Hepatocyte (in vitro differentiated cells): ENCODE results near the gene GBP7. TPM values are rescaled to one million over a fixed set of nuclear protein-coding genes. Genes with fewer than 3 reads are reported as not detected.

Experiments used
- DNase-seq: peaks from one replicate; pipeline ENCODE4 v3.0.0-alpha.2; 2016; ENCODE audit warnings: low spot score
- H2AFZ ChIP-seq: fragments of 200-600 bp; sonication (generic); 2 replicates; pipeline ENCODE4 v1.6.0; 2016; ENCODE audit warnings: antibody characterized with exemption, mild to moderate bottlenecking
- H3K27ac ChIP-seq: fragments of 200-600 bp; sonication (generic); 2 replicates; pipeline ENCODE4 v1.5.1; 2016; ENCODE audit warnings: mild to moderate bottlenecking
- H3K27me3 ChIP-seq: fragments of 200-600 bp; sonication (generic); 2 replicates; pipeline ENCODE4 v1.6.1; 2016
- H3K36me3 ChIP-seq: fragments of 200-600 bp; sonication (generic); replicated peaks from 2 replicates; pipeline ENCODE4 v1.5.1; 2016; ENCODE audit warnings: low read depth; ENCODE audit not compliant: insufficient read depth
- H3K4me1 ChIP-seq: fragments of 200-600 bp; sonication (generic); 2 replicates; pipeline ENCODE4 v1.5.1; 2016; ENCODE audit warnings: mild to moderate bottlenecking, moderate library complexity; ENCODE audit not compliant: insufficient read depth
- H3K4me2 ChIP-seq: fragments of 200-600 bp; sonication (generic); 2 replicates; pipeline ENCODE4 v1.6.0; 2016
- H3K4me3 ChIP-seq: fragments of 200-600 bp; sonication (generic); 2 replicates; pipeline ENCODE4 v1.5.1; 2016; ENCODE audit warnings: mild to moderate bottlenecking
- H3K79me2 ChIP-seq: fragments of 200-600 bp; sonication (generic); 2 replicates; pipeline ENCODE4 v1.6.0; 2017; ENCODE audit warnings: mild to moderate bottlenecking
- H3K9me2 ChIP-seq: fragments of 200-600 bp; sonication (generic); replicated peaks from 2 replicates; pipeline ENCODE4 v1.6.0; 2017; ENCODE audit warnings: mild to moderate bottlenecking; ENCODE audit not compliant: insufficient read depth
- H3K9me3 ChIP-seq: fragments of 200-600 bp; sonication (generic); 2 replicates; pipeline ENCODE4 v1.5.1; 2016; ENCODE audit warnings: low read depth, mild to moderate bottlenecking
- H4K20me1 ChIP-seq: fragments of 200-600 bp; sonication (generic); 2 replicates; pipeline ENCODE4 v1.6.0; 2016; ENCODE audit warnings: mild to moderate bottlenecking; ENCODE audit not compliant: insufficient read depth, poor library complexity, severe bottlenecking
- EZH2 ChIP-seq: fragments of 200-600 bp; sonication (generic); IDR thresholded peaks from 2 replicates; pipeline ENCODE4 v1.6.1; 2016; ENCODE audit warnings: antibody characterized with exemption, mild to moderate bottlenecking, borderline replicate concordance
- EZH2phosphoT487 ChIP-seq: fragments of 200-600 bp; sonication (generic); IDR thresholded peaks from one replicate; pipeline ENCODE4 v1.6.1; 2018; ENCODE audit warnings: antibody characterized with exemption, mild to moderate bottlenecking, low read depth, moderate library complexity; ENCODE audit not compliant: unreplicated experiment, severe bottlenecking
- WGBS: methylation state at CpG from one replicate; pipeline ENCODE4 v1.1.6; 2016; ENCODE audit warnings: low lambda C conversion rate; ENCODE audit errors: missing lambda C conversion rate; 5-methylcytosine and 5-hydroxymethylcytosine counted together
- polyA plus RNA-seq: library from polyadenylated mRNA; unstranded; fragments of >200 nt; fragmentation: Nextera tagmentation; extraction: Ambion mirVana; gene quantifications from 2 replicates; pipeline ENCODE4 v1.2.1, GENCODE V29; 2016
- total RNA-seq: library from RNA; depleted of rRNA; stranded (reverse); fragments of >200 nt; gene quantifications from 2 replicates; pipeline ENCODE4 v1.2.3, GENCODE V29; 2014
- TF ChIP-seq, protein P1 (sequence below): fragments of 200-600 bp; sonication (generic); IDR thresholded peaks from 2 replicates; pipeline ENCODE4 v1.5.1; 2016; ENCODE audit warnings: antibody characterized with exemption, mild to moderate bottlenecking; ENCODE audit not compliant: poor library complexity

Gene GBP7
- total and polyA plus RNA-seq, 2 experiments from 2014 or later = 0.27 to 0.63 TPM

DNA sequence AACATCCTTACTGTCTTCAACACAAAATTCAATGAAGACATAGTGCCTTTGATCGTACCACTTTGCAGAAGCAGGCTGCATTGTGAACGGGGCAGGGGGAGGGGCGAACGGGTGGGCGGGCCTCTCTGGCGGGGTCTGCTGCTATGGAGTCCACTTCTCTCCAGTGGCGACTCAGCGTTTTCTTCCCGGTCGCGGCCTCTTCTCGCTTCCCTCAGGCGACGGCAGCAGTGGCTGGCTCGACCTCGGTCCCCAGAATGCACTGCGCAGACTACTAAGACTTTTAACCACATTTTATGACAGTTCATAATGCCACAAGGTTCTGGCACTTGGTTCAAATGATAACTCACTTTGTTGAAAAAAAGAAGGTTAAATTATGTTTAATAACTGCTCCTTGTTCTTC lies 71.1 kb downstream of the GBP7 start:
- no peaks in the 10 kb centered on the region for H3K9me2 ChIP-seq
- H2AFZ ChIP-seq = no peak overlapping the region
- H3K27ac ChIP-seq = no peak overlapping the region
- DNase-seq = no peak
- H3K9me3 ChIP-seq = no peaks in the 10 kb centered on the region
- no peak overlapping the region for H3K4me3 ChIP-seq
- H3K4me1 ChIP-seq = no peaks in the 10 kb centered on the region
- H3K27me3 ChIP-seq = no peaks in the 10 kb centered on the region
- no peaks in the 10 kb centered on the region for H3K79me2 ChIP-seq
- no peak overlapping the region for H3K4me2 ChIP-seq
- no peaks in the 10 kb centered on the region for H3K36me3 ChIP-seq
- WGBS = 90% methylated on average over 14 of the region's 17 CpGs
- TF ChIP-seq, protein P1, sequence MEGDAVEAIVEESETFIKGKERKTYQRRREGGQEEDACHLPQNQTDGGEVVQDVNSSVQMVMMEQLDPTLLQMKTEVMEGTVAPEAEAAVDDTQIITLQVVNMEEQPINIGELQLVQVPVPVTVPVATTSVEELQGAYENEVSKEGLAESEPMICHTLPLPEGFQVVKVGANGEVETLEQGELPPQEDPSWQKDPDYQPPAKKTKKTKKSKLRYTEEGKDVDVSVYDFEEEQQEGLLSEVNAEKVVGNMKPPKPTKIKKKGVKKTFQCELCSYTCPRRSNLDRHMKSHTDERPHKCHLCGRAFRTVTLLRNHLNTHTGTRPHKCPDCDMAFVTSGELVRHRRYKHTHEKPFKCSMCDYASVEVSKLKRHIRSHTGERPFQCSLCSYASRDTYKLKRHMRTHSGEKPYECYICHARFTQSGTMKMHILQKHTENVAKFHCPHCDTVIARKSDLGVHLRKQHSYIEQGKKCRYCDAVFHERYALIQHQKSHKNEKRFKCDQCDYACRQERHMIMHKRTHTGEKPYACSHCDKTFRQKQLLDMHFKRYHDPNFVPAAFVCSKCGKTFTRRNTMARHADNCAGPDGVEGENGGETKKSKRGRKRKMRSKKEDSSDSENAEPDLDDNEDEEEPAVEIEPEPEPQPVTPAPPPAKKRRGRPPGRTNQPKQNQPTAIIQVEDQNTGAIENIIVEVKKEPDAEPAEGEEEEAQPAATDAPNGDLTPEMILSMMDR = no peak
- TF ChIP-seq EZH2 (no peak), EZH2phosphoT487 (no peak)
- H4K20me1 ChIP-seq = no peaks in the 10 kb centered on the region

DNA sequence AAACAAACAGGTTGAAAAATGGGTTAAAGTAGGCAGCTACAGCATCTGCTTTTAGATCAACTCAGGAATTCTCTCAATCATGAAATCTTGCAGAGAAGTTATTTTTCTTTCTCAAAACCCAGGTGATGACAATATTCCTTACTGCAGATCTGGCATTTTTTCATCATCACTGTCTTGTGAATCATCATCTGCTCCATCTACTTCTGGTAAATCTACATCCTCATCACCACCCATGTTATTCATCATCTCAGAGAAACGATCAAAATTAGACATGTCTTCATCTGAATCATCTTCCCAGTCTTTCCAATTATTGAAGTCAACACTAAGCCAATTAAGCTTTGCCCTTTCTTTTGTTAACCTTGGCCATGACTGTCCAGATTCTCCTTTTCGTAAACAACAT lies 71.7 kb downstream of the GBP7 start:
- no peaks in the 10 kb centered on the region for H3K27me3 ChIP-seq
- H3K4me1 ChIP-seq = no peaks in the 10 kb centered on the region
- no peaks in the 10 kb centered on the region for H3K9me2 ChIP-seq
- H3K4me3 ChIP-seq = no peak overlapping the region
- WGBS = 98% methylated on average over 2 of the region's 2 CpGs
- no peak for DNase-seq
- H3K36me3 ChIP-seq = no peaks in the 10 kb centered on the region
- H3K27ac ChIP-seq = no peak overlapping the region
- H3K9me3 ChIP-seq = no peaks in the 10 kb centered on the region
- H3K79me2 ChIP-seq = no peaks in the 10 kb centered on the region
- H2AFZ ChIP-seq = no peak overlapping the region
- TF ChIP-seq, protein P1 = no peak
- TF ChIP-seq EZH2 = no peak
- TF ChIP-seq EZH2phosphoT487 = no peak
- H3K4me2 ChIP-seq = no peak overlapping the region
- no peaks in the 10 kb centered on the region for H4K20me1 ChIP-seq

GRCh38 chr1:89102021-89102420 lies 73.8 kb downstream of the GBP7 start:
- Histone ChIP-seq H3K27me3 (no peaks in the 10 kb centered on the region), H3K36me3 (no peaks in the 10 kb centered on the region), H3K9me3 (no peaks in the 10 kb centered on the region), H3K9me2 (no peaks in the 10 kb centered on the region), H2AFZ (no peak overlapping the region), H3K4me2 (no peak overlapping the region), H3K4me1 (no peaks in the 10 kb centered on the region), H4K20me1 (no peaks in the 10 kb centered on the region), H3K4me3 (no peak overlapping the region), H3K27ac (no peak overlapping the region), H3K79me2 (no peaks in the 10 kb centered on the region)
- DNase-seq = no peak
- TF ChIP-seq EZH2phosphoT487 (no peak), EZH2 (no peak)
- TF ChIP-seq, protein P1 = no peak

DNA sequence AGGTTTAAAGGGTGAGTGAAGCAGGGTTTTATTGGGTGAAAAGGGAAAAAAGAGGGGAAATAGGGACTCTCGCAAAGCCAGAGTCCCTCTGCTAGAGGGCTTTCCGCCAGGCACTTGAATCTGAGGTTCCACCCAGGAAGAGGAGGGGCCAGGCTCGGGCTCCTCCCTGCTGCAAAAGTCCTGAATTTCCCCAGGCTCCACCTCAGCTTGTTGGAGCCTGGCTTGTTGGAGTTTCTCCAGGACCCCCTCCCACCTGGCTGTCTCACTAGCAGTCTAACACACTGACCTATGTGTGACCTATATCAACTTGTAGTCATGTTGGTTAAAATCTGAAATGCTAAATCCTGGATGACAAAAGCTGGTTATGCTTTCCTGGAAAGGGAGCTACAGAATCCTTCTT lies 75.4 kb downstream of the GBP7 start:
- no peaks in the 10 kb centered on the region for H3K36me3 ChIP-seq
- no peaks in the 10 kb centered on the region for H3K79me2 ChIP-seq
- H3K27me3 ChIP-seq = no peaks in the 10 kb centered on the region
- H2AFZ ChIP-seq = no peak overlapping the region
- H4K20me1 ChIP-seq = no peaks in the 10 kb centered on the region
- no peaks in the 10 kb centered on the region for H3K9me2 ChIP-seq
- H3K4me3 ChIP-seq = no peak overlapping the region
- no peaks in the 10 kb centered on the region for H3K4me1 ChIP-seq
- H3K27ac ChIP-seq = no peak overlapping the region
- TF ChIP-seq, protein P1 = no peak
- TF ChIP-seq EZH2phosphoT487 (no peak), EZH2 (no peak)
- DNase-seq = no peak
- H3K4me2 ChIP-seq = no peak overlapping the region
- 89% methylated on average over 3 of the region's 3 CpGs for WGBS
- H3K9me3 ChIP-seq = peaks cover 7% of the 10 kb centered on the region
